GM18502 (cell line): ENCODE data around the gene GPR35.

Experiments used
- ATAC-seq: cut with Tn5 transposase; IDR thresholded peaks from one replicate; pipeline ENCODE4 v1.9.1; 2021; ENCODE audit warnings: mild to moderate bottlenecking; ENCODE audit not compliant: unreplicated experiment, poor library complexity

Gene GPR35

DNA sequence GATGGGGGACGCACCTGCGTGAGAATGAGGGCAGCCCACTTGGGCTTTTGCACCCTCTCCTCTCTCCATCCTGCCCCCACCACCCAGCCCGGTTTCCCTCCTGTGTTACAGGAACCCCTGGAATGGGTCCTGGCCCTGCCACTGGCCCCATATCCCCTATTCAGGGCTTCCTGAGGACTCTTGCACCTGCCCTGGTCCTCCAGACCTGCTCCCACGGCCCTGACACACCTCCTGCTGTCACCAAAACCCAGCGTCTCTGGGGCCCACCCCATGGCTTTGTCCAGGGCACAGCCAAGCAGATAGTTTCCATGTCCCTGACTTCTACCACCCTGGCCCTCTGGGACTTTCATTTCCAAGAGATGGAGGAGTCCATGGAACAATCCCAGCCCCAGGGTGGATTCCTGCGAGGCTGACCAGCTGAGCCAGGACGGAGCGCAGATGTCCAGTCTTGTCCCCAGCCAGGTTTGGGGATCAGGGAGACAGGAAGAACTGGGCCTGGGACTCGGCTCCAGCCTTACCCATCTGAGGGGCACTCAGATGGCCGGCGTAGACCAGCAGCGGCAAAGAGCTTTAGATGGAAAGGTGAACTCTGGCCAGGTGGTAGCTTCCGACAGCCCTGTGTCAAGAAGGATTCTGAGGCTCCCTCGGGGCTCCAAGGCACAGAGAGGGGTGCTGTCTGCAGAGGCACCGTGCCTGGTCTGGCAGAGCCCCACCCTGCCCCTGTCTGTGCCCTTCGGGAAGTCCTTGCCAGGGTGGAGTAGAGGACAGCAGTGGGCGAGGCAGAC, 12.0 kb downstream of the GPR35 start:
- no peak for ATAC-seq

DNA sequence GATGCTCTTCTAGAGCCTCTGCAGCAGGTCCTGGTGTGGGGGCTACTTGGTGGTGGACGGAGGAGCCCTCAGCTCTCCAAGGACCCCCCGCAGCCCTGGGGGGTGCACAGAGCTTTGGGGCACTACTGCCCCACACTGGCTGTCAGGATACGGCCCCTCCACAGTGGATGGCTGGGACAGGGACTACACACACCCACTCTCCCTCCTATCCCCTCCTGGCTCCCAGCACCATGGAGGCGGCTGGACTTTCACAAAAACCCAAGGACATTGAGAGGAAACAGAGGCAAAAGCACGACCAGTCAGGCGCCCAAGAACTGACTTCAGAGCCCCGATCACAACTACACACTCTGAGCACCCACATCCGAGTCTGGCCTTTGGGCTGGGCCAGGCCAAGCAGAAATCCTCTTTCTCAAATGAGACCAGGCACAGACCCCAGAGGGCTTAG, 12.6 kb downstream of the GPR35 start:
- ATAC-seq: no peak

GRCh38 chr2:240638512-240639160, 13.4 kb downstream of the GPR35 start:
- no peak for ATAC-seq

GRCh38 chr2:240639566-240639965, 14.3 kb downstream of the GPR35 start:
- ATAC-seq: no peak

DNA sequence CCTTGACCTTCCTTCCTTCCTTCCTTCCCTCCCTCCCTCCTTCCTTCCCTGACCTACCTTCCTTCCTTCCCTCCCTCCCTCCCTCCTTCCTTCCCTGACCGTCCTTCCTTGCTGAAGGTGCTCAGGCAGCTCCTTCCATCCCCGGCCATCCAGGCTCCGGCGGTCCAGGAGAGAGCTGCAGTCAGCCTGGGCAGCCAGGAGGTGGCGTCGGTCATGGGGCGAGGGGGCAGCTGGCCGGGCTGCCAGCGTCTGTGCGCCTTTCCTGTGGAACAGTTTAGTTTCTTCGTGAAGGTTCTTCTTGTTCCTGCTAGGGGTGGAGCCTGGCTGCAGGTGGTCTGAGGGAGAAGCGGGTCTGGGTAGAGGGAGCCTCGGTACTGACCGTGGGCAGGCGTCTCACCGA, 15.7 kb downstream of the GPR35 start:
- ATAC-seq: no peak

- ATAC-seq: no peak
Observed at GRCh38 chr2:240642061-240642805, 17.0 kb downstream of the GPR35 start.

- no peak for ATAC-seq
Observed at GRCh38 chr2:240642806-240643092, 17.5 kb downstream of the GPR35 start.

- ATAC-seq: no peak
Observed at GRCh38 chr2:240643093-240643810, 18.0 kb downstream of the GPR35 start.

- ATAC-seq: no peak
Observed at GRCh38 chr2:240643811-240644150, 18.5 kb downstream of the GPR35 start.

- no peak for ATAC-seq
Observed at GRCh38 chr2:240644171-240644651, 18.9 kb downstream of the GPR35 start.

- no peak for ATAC-seq
Observed at GRCh38 chr2:240644859-240645301, 19.6 kb downstream of the GPR35 start.

DNA sequence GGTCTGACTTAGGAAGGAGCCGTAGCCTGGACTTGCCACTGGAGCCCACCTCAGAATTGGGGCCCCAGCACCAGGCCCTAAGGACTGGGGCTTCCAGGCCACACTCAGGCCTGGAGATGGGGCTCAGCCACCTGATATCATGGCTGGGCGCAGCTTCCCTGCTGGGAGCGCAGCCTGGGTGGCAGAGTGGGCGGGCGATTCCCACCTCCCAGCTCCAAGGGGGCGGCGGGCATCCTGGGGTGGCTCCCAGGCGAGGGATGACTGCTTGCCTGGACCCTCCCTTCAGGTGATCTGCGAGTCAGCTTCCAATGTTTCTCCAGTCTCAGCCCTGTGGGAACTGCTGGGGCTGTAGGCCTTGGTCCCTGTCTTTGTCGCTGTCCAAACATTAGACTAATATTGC, 20.1 kb downstream of the GPR35 start:
- ATAC-seq: no peak

DNA sequence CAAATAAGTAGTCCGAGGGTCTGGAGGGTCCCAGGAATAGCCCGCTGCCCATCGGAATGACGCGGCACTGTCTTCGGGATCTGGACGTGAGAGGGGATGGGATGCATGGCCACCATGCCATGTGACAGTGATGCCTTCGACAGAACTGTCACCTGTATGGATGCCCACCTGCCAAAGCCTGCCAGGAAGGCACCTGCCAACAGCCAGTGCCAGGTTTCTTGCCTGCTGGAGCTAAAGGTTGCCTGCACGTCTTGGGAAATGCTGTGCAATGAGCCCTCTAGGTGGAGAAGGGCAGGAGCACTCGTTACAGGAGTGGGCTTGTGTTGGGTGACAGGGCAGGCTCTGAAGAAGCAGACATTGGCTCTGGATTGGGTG, 20.5 kb downstream of the GPR35 start:
- ATAC-seq: no peak

- no peak for ATAC-seq
Observed at GRCh38 chr2:240646176-240646899, 21.1 kb downstream of the GPR35 start.

GRCh38 chr2:240646900-240647502, 21.7 kb downstream of the GPR35 start:
- no peak for ATAC-seq

GRCh38 chr2:240647503-240648154, 22.3 kb downstream of the GPR35 start:
- no peak for ATAC-seq

DNA sequence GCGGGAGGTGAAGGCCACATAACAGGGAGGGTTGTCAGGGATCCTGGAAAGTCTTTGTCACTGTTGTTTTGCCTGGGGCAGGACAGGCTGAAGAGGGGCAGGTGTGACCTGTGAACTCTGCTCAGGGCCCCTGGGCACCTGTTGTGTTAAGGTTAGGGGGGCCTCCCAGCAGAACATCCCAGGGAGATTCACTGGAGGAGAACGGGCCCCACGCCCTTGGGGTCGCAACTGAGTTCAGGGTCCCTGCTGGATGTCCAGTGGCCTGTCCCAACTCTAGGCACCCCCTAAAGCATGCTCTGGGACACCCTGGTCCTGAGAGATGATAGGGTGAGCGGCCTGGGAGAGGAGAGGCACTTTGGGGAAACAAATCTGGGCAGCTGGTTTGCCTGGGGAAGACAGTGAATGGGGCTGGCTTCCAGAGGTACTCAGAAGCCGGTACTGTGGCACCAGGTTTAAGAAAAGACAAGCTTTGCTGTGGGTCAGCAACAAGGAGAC, 22.9 kb downstream of the GPR35 start:
- no peak for ATAC-seq

DNA sequence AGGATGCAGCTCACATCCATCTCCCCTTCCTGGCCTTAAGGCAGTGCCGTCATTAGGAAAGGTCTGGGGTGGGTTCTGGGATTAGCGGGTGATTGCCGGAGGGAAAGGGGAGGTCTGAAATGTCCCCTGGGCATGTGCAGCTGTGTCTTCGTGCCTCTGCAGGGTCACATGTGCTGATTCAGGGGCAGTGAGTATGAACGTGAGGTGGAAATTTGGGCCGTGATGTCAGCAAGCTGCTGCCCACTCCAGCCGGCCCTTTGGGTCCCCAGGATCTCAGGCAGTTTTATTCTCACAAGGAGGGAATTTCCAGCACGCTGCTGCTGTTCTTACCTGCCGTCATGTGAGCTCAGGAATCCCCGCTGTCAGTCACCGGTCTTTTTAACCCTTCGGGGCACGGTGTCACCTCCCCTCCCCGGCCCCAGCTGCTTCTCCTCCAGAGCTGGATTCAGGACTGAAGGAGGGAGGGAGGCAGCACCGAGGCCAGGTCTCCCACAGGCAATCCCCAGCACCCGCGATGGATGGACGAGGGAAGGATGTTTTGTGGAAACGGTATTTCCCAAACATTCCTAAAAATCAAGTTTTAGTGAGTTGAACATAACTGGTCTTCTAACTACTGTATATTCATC, 23.5 kb downstream of the GPR35 start:
- ATAC-seq: no peak

DNA sequence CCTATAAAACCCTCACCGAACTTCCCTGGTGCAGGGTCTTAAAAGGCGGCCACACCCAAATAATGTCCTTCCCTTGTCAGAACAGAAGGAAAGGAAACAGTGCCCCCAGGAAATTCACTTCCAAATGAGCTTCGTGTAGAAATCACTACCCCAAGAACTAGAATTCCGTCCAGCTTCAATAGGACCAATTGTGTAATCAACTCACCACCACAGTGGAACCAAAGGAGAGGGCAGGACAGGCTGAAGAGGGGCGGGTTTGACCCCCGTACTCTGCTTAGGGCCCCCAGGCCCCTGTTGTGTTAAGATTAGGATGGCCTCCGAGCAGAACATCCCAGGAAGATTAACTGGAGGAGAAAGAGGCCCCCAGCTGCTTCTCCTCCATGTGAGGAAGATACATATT, 24.1 kb downstream of the GPR35 start:
- ATAC-seq: no peak
